GM23248 (cell line): Measurements from ENCODE around the gene NFATC2.

ENCODE experiments used
- EZH2 ChIP-seq: fragments of 200-600 bp; sonication (generic); IDR thresholded peaks from 2 replicates; pipeline ENCODE4 v1.6.1; 2018; ENCODE audit warnings: antibody characterized with exemption, mild to moderate bottlenecking; ENCODE audit not compliant: insufficient read depth, poor library complexity, severe bottlenecking
- EZH2phosphoT487 ChIP-seq: fragments of 200-600 bp; sonication (generic); IDR thresholded peaks from 2 replicates; pipeline ENCODE4 v1.6.1; 2018; ENCODE audit warnings: antibody characterized with exemption, moderate library complexity, mild to moderate bottlenecking, low read depth; ENCODE audit not compliant: insufficient read depth

DNA sequence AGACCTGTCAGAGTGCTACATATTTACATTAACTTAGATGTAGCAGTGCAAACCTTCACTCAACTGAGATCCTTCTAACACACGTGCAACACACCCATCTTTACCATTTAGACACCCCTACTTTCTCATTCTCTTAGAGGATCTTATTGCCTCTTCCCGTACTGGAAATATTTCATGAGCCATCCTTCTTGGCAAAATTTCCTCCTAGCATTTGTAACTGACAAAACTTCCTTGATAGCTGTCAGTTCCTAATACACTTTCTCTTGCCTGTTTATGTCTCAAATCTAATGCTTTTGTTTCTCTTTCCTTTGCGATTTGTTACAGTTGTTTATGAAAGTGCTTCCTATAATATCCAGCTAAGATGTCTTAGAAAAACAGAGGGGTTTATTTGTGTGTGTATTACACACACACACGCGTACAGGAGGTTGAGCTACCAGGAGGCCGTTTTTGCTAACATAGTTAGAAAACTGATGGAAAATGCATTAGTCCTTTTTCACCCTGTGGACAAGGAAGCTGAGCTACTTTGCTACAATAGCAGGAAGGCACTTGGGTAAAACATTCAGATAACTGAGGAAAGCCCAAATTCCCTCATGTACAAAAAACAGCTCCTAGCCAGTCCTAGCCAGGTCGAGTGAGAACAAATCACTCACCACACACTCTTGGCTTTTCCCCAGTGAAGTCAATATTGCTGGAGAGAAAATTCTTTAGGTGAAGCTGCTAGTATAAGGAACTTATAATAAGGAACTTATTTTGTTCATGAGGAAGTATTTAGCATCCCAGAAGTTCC, 153.6 kb downstream of the NFATC2 start:
- TF ChIP-seq EZH2phosphoT487 (no peak), EZH2 (no peak)
